ENCODE results near the gene MSH4. TPM values are rescaled to one million over a fixed set of nuclear protein-coding genes. Genes with fewer than 3 reads are reported as not detected.

Gene MSH4
- total RNA-seq, 3 donors from 2014 or later: 0.35 to 0.66 (median 0.41) TPM

DNA sequence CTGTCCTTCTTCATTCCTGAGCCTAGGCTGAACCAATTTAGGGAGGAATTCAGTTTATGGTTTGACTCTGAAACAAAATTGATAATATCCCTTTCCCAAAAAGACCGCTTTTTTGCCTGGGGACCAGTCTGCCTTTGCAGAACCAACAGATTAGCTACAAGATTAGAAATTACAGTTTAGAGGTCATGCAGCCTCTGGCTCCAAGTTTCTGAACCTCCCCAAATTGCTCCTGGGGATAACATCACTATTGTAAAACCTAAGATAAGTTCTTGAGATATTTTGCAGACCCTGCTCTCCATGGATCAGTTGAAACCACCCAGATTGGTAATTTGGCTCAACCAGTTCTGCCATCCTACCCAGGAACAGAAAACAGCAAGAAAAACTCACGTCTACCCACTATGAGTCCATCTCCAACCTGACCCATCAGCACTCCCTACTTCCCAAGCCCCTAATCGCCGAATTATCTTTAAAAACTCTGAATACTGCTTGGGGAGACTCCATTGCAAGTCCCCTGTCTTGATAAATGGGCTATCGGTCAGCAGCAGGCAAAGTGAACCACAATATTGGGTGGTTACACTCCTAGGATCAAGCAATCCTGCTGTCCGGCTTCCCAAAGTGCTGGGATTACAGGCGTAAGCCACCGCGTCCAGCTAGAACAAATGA is 11.2 kb upstream of the MSH4 start:
- H3K36me3 ChIP-seq (ENCODE audit: low read depth): peaks cover 4% of the 10 kb centered on the region
- peak overlapping the region; percentile 33 for H3K4me3 ChIP-seq
- intact Hi-C loops (cut with DNase I, micrococcal nuclease): loop anchor here in 1 of 2 donors (10.0 kb wide), 1 partner anchor 61 kb away; the partner anchor contains the start of gene ACADM
- ATAC-seq (peak; percentile 21), DNase-seq (no peak)
- peaks cover 28% of the 10 kb centered on the region for H3K4me1 ChIP-seq (ENCODE audit: low read depth)
- H3K9me3 ChIP-seq: no peaks in the 10 kb centered on the region
- TF ChIP-seq, protein P1, sequence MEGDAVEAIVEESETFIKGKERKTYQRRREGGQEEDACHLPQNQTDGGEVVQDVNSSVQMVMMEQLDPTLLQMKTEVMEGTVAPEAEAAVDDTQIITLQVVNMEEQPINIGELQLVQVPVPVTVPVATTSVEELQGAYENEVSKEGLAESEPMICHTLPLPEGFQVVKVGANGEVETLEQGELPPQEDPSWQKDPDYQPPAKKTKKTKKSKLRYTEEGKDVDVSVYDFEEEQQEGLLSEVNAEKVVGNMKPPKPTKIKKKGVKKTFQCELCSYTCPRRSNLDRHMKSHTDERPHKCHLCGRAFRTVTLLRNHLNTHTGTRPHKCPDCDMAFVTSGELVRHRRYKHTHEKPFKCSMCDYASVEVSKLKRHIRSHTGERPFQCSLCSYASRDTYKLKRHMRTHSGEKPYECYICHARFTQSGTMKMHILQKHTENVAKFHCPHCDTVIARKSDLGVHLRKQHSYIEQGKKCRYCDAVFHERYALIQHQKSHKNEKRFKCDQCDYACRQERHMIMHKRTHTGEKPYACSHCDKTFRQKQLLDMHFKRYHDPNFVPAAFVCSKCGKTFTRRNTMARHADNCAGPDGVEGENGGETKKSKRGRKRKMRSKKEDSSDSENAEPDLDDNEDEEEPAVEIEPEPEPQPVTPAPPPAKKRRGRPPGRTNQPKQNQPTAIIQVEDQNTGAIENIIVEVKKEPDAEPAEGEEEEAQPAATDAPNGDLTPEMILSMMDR (IDR thresholded peaks at IDR 0.05): no peak

DNA sequence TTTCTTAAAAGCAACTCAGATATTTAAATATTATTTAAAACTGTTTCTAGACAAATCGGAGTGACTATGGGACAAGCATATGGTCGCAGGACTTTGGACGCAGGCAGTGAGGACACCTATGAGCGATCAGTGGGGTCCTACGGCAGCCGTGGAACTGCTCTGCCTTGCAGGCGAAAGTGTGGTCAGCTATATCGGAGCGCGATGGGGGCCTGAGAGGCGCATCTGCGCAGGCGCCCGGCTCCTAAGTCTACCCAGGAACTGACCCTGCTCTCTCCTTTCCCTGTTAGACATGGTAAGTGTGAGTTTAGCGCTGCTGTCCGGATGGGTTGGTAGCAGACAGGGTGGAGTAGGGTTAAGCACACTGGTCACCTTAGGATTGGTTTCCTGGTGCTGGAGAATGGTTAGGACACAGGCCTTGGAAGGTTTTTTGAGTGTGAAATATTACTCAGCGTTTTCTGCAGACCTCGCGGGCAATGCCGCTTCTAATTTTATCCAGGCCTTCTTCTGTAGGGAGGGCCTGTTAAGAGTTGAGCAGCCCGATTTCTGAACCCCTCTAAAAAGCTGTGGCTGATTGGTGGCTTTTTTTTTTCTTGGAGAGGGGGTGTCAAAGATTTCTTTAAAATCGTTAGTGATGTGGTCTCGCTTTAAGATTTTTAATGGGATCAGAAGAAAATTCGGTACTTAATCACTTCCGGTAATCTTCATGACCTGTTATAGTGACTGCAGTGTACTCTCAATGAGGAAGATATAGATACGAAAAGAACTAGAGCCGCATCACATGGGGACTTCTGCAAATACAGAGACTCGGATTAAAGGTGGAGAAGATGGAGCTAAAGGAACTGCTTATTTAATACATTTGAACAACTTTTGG is 10.5 kb upstream of the MSH4 start, which contains the start of gene RABGGTB:
Gene RABGGTB (plus strand): TSS at position 274 of the 871 bp plus-strand sequence. CDS start 16 bp downstream, at position 290.
- H3K4me1 ChIP-seq (ENCODE audit: low read depth): peaks cover 36% of the 10 kb centered on the region
- TF ChIP-seq, protein P1 (IDR thresholded peaks at IDR 0.05): peak; percentile 24
- no peaks in the 10 kb centered on the region for H3K9me3 ChIP-seq
- intact Hi-C loops (cut with DNase I, micrococcal nuclease): loop anchor here in 1 of 2 donors (10.0 kb wide), 1 partner anchor 61 kb away; the partner anchor contains the start of gene ACADM
- DNase-seq (peak; percentile 96 to 98 (median 97)), ATAC-seq (peak; percentile 99)
- peaks cover 4% of the 10 kb centered on the region for H3K36me3 ChIP-seq (ENCODE audit: low read depth)
- H3K4me3 ChIP-seq: peak within 1 kb of the TSS; percentile 33

DNA sequence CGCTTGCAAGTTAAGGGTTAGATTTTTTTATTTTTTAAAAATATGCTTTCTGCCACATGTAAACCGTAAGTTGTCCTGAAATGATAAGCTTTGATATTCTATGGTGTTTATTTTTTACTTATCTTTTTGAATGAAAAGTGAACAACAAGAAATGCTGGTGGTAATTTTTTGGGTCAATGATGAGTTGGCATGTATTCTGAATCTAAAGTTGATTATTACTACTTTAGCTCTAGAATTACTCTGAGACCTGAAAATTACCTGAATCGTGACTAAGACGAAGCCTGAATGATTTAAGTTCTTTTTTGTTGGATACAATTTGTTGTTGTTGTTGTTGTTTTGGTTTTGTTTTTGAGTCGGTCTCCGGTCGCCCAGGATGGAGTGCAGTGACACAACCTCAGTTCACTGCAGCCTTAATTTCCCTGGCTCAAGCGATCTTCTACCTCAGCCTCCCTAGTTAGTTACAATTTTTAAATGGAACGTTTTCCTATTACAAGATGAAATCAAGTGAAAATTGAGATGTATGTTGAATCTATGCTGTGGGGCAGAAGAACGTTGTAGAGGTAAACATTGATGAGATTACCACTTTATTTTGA is 9.7 kb upstream of the MSH4 start:
- intact Hi-C loops (cut with DNase I, micrococcal nuclease): loop anchor here in 1 of 2 donors (10.0 kb wide), 1 partner anchor 62 kb away; the partner anchor contains the start of gene ACADM
- ATAC-seq: no peak
- no peak for DNase-seq
- Histone ChIP-seq H3K4me1 (ENCODE audit: low read depth) (peaks cover 40% of the 10 kb centered on the region), H3K36me3 (ENCODE audit: low read depth) (peaks cover 4% of the 10 kb centered on the region), H3K4me3 (peak overlapping the region; percentile 33), H3K9me3 (no peaks in the 10 kb centered on the region)
- TF ChIP-seq, protein P1 (IDR thresholded peaks at IDR 0.05): no peak

DNA sequence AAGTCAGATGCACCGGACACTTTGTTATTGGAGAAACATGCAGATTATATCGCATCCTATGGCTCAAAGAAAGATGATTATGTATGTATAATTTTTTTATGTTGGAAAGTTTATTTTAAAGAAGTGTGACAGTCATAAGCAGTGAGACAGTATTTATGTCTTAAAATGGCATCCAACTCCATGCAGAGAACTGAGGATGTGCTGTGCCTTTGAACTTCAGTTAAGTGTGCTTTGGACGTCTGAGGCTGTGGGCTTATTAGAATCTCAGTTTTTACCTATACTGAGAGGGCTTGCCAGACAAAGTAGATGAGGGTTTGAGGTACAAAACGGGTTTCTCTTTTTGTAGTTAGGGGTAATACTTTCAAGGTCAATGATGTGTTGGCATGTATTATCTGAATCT is 9.2 kb upstream of the MSH4 start:
- Histone ChIP-seq H3K4me3 (no peak overlapping the region), H3K9me3 (no peaks in the 10 kb centered on the region), H3K4me1 (ENCODE audit: low read depth) (peaks cover 40% of the 10 kb centered on the region), H3K36me3 (ENCODE audit: low read depth) (peaks cover 4% of the 10 kb centered on the region)
- TF ChIP-seq, protein P1 (IDR thresholded peaks at IDR 0.05): no peak
- intact Hi-C loops (cut with DNase I, micrococcal nuclease): loop anchor here in 1 of 2 donors (10.0 kb wide), 1 partner anchor 63 kb away; the partner anchor contains the start of gene ACADM
- DNase-seq (no peak), ATAC-seq (no peak)

DNA sequence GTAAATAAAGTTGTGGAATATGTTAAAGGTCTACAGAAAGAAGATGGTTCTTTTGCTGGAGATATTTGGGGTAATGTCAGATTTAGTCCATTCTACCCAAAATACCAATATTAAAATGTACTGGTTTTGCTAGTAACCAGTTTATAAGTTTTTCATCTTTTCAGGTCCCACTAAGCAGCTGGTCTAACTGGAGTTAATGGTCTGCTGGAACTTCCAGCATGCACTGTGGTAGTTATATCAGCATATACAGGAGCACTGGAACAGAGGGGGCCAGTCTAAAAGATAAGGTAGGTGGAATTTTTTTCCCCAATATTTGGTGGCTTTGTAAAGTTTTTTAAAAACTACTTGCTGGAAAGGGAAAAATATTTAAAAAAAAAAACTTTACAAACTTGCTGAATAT is 6.7 kb upstream of the MSH4 start:
- TF ChIP-seq, protein P1 (IDR thresholded peaks at IDR 0.05): no peak

More for the DNA sequence above, 6.7 kb upstream of the MSH4 start:
- intact Hi-C loops (cut with DNase I, micrococcal nuclease): loop anchor here in 1 of 2 donors (10.0 kb wide), 1 partner anchor 65 kb away; the partner anchor contains the start of gene ACADM
- Histone ChIP-seq H3K9me3 (no peaks in the 10 kb centered on the region), H3K36me3 (ENCODE audit: low read depth) (peaks cover 4% of the 10 kb centered on the region), H3K4me1 (ENCODE audit: low read depth) (peaks cover 40% of the 10 kb centered on the region), H3K4me3 (no peak overlapping the region)
- DNase-seq (no peak), ATAC-seq (no peak)
